ENCODE data around the gene NUDT21.
"Not testable (repeated sequence)": the region's sequence is repeated elsewhere in the genome, so short reads cannot be mapped to it uniquely, and the experiment has no call there.

NUDT21 gene

DNA sequence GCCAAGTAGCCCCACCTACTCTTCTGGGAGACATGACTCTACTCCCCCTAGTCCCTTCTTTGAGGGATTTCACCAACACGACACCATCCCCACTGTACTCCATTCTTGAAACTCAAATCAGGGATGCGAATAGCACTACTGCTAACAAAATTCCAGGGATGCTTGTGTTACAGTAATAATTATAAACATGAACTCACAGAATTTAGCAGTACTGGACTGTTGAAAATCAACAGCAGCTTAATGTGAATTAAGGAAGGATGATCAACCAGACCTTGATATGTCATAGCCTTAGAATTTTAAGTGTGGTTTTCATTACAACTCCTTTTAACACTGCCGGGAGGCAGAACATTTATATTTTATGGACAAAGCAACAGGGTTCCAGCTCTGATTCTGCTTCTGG, 63.7 kb downstream of the NUDT21 start:
- H3K4me3 ChIP-seq (ENCODE audit: low read length), result no peak overlapping the region
- DNase-seq (ENCODE audit: low read depth, low spot score), result no peak

DNA sequence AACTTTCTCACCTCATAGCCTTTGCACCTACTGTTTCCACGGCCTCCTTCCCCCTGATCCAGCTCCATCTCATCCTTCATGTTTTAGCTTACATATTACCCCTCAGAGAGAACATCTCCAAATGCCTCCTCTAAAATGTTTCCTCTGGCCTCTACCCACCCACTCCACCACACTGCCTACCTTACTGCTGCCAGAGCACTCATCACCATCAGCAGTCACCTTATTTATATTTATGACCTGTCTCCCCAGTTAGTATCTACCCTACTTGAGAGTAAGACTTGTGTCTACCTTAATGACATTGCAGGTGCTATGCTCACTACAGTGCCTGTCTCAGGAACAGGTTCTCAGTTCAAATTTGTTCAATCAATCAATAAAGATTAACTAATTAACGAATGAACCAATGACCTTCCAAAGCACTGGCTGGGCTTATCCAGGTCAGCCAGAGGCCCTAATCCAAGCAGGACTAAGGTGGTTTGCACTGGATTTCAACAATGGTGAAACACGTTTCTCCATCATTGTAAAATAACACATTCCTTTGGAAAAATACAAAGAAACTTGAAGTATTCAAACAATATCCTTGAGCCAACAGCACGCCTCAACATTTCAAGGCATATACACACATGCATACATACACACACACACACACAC, 66.9 kb downstream of the NUDT21 start:
- H3K4me3 ChIP-seq (ENCODE audit: low read length), result no peak overlapping the region
- no peak for DNase-seq (ENCODE audit: low read depth, low spot score)

DNA sequence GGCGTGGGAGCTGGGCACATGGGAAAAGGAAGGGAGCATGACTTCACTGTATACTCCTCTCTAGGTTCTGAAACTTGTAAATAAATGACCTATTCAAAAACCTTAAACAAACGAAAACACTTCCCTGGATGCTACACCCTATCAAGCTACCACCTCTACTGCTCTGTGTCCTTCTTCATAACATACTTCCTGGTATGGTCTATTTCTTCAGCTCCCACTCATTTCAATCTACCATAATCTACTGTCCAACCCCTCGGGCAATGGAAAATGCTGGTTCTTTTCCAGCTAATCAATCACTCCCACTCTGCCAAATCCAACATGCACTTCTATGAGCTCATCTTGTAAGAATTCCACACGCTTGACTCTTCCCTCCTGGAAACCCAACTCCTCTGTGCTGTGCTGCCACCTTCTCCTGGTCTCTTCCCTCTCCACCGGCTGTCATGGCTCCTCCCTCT, 68.2 kb downstream of the NUDT21 start:
- DNase-seq (ENCODE audit: low read depth, low spot score), result no peak
- no peak overlapping the region for H3K4me3 ChIP-seq (ENCODE audit: low read length)

DNA sequence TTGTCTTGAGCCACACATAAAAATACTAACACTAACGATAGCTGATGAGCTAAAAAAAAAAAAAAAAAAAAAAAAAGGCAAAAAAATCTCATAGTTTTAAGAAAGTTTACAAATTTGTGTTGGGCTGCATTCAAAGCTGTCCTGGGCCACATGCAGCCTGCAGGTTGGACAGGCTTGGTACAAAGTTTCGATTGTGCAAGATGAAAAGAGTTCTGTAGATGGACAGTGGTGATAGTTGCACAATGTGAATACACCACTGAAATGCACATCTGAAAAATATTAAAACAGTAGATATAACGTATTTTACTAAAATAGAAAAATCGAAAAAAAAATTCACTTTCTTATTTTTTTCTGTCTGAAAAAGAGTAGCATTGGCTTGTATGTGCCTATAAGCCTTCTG, 68.7 kb downstream of the NUDT21 start:
- H3K4me3 ChIP-seq (ENCODE audit: low read length), result no peak overlapping the region
- no peak for DNase-seq (ENCODE audit: low read depth, low spot score)

DNA sequence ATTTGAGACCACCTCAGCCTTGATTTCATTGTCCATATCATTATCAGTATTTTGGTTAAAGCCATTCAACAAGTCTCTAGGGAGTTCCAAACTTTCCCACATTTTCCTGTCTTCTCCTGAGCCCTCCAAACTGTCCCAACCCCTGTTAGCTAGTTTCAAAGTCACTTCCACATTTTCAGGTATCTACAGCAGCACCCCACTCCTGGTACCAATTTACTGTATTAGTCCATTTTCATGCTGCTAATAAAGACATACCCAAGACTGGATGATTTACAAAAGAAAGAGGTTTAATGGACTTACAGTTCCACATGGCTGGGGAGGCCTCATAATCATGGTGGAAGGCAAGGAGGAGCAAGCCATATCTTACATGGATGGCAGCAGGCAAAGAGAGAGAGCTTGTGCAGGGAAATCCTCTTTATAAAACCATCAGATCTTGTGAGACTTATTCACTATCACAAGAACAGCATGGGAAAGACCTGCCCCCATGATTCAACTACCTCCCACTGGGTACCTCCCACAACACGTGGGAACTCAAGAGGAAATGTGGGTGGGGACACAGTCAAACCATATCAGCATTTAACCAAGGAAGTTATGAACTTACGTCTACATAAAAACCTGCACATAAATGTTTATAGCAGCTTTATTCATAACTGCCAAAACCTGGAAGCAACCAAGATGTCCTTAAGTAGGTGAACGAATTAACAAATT, 70.2 kb downstream of the NUDT21 start:
- not testable (repeated sequence) for H3K4me3 ChIP-seq (ENCODE audit: low read length); DNase-seq (ENCODE audit: low read depth, low spot score)

Measured in Jurkat, Clone E6-1 (cell line).